ES-I3 (cell line): ENCODE data around the gene PDE7B.

Source experiments
- H3K36me3 ChIP-seq: 2 replicates; pipeline ENCODE4 v1.6.1; 2013; ENCODE audit warnings: mild to moderate bottlenecking, low read length, control low read depth, moderate library complexity; ENCODE audit not compliant: insufficient read depth
- H3K4me1 ChIP-seq: 2 replicates; pipeline ENCODE4 v1.6.1; 2013; ENCODE audit warnings: mild to moderate bottlenecking, control low read depth, low read length; ENCODE audit not compliant: insufficient read depth
- H3K9ac ChIP-seq: 2 replicates; pipeline ENCODE4 v1.6.1; 2013; ENCODE audit warnings: low read depth, mild to moderate bottlenecking, low read length, moderate library complexity
- H3K9me3 ChIP-seq: 2 replicates; pipeline ENCODE4 v1.6.1; 2013; ENCODE audit warnings: mild to moderate bottlenecking, low read length, moderate library complexity; ENCODE audit not compliant: control insufficient read depth, insufficient read depth

Gene PDE7B

GRCh38 chr6:136036071-136036380 is 184.5 kb downstream of the PDE7B start:
- Histone ChIP-seq H3K9me3 (no peaks in the 10 kb centered on the region), H3K9ac (no peak overlapping the region), H3K36me3 (no peaks in the 10 kb centered on the region), H3K4me1 (peaks cover 18% of the 10 kb centered on the region)

- no peaks in the 10 kb centered on the region for H3K9me3 ChIP-seq
- peaks cover 18% of the 10 kb centered on the region for H3K4me1 ChIP-seq
- H3K36me3 ChIP-seq, result no peaks in the 10 kb centered on the region
- no peak overlapping the region for H3K9ac ChIP-seq
These were observed 185.1 kb downstream of the PDE7B start for GRCh38 chr6:136036601-136037000.

DNA sequence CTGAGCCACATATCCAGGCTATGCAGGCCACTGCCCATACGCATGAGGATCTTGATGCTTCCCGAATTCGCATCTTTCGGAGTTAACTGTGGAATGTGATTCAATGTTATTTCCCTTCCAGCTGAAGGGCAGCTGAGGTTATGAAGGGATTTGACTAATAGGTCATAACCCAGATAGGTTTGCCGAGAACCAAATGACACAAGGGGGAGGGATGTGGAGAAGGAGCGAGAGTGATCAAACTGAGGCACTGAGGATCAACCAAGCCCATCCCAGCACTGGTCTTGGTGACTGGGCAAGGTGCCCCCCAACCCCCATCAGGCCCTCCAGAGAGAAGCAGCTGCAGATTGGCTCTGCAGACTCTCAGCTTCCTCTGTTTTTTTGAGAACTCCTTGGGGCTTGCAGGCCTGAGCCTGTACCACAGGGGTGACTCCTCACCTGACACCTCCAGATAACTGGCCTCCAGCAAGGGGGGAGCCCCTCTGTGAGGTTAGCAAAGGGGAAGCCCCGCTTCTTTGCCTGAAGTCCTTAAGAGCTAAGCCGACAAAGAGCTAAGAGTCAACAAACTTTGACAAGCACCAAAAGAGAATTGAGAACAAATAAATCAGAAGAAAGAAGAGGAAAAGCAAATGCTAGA is 185.9 kb downstream of the PDE7B start:
- H3K9ac ChIP-seq, result no peak overlapping the region
- H3K9me3 ChIP-seq, result no peaks in the 10 kb centered on the region
- H3K36me3 ChIP-seq, result no peaks in the 10 kb centered on the region
- H3K4me1 ChIP-seq, result peaks cover 18% of the 10 kb centered on the region

- Histone ChIP-seq H3K9me3 (no peaks in the 10 kb centered on the region), H3K9ac (no peak overlapping the region), H3K36me3 (no peaks in the 10 kb centered on the region), H3K4me1 (peaks cover 18% of the 10 kb centered on the region)
These were observed 186.5 kb downstream of the PDE7B start for GRCh38 chr6:136037876-136038460.

DNA sequence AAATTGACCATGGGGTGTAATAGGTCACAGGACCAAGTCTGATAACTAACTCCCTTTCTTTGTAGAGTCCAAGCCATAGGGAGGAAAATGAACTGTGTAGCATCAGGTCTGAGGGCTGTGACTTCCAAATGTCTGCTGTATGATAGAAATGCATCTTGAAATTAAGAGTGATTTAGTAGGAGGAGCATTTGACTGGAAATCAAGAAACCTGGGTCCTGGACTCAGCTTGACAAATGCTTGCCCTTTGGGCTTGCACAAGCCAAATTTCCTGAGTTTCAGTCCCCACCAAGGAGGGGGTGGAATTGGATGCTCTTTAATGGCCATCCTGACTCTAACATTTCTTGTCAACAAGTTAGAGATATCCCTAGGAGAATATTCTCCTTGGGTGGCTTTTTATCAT is 187.0 kb downstream of the PDE7B start:
- peaks cover 18% of the 10 kb centered on the region for H3K4me1 ChIP-seq
- H3K9me3 ChIP-seq, result no peaks in the 10 kb centered on the region
- no peak overlapping the region for H3K9ac ChIP-seq
- no peaks in the 10 kb centered on the region for H3K36me3 ChIP-seq

GRCh38 chr6:136039185-136039584 is 187.7 kb downstream of the PDE7B start:
- Histone ChIP-seq H3K36me3 (no peaks in the 10 kb centered on the region), H3K9ac (no peak overlapping the region), H3K4me1 (peaks cover 18% of the 10 kb centered on the region), H3K9me3 (no peaks in the 10 kb centered on the region)

DNA sequence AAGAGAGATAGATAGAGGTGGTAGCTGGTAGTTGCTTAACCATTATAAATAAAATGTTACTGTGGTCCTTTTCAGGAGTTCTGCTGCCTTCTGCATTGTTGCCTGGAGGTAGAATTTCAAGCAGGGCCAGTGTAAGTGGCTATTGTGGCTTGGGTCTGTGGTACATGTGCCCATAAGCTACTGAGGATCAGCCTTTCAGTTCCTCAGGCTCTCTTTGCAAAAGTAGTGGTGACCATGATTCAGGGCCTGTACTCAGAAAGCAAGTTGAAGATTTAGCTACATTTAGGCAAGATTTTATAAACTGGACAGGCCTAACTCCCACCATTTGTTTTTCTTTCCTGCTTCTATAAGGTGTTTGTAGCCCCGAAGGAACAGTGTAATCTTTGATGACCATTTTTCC is 199.0 kb downstream of the PDE7B start:
- Histone ChIP-seq H3K9me3 (no peaks in the 10 kb centered on the region), H3K4me1 (no peaks in the 10 kb centered on the region), H3K36me3 (no peaks in the 10 kb centered on the region), H3K9ac (no peak overlapping the region)

DNA sequence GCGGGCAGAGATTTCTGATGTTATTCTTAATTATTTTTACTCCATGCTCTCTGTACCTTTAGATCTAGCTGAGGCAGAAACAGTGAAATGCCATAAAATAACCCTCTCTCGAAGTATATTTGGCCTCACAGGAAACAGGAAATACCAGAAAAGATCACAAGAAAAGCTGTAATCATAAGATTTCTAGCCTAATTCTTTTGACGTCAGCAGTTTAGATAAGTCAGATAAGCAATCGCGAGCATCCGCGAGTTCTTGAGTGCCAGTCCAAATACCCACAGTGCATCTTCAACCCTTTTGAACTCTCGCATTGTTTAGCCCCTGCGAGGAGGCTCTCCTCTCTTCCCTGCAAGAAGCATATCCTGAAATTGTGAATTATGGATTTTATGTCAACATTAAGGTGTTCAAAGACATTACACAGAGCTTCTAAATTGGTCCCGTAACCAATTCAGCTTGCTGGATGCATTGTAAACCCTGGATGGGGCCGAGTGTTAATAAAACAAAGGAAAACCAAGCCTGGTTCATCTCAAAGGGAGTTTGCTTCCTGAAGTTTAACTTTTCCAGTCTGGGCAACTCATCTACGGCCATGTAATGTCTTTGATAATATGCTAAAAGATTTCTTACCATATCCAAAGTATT is 199.8 kb downstream of the PDE7B start:
- Histone ChIP-seq H3K36me3 (no peaks in the 10 kb centered on the region), H3K9ac (no peak overlapping the region), H3K4me1 (no peaks in the 10 kb centered on the region), H3K9me3 (no peaks in the 10 kb centered on the region)

- no peaks in the 10 kb centered on the region for H3K36me3 ChIP-seq
- no peaks in the 10 kb centered on the region for H3K9me3 ChIP-seq
- no peak overlapping the region for H3K9ac ChIP-seq
- no peaks in the 10 kb centered on the region for H3K4me1 ChIP-seq
These were observed 200.5 kb downstream of the PDE7B start for GRCh38 chr6:136052031-136052430.

DNA sequence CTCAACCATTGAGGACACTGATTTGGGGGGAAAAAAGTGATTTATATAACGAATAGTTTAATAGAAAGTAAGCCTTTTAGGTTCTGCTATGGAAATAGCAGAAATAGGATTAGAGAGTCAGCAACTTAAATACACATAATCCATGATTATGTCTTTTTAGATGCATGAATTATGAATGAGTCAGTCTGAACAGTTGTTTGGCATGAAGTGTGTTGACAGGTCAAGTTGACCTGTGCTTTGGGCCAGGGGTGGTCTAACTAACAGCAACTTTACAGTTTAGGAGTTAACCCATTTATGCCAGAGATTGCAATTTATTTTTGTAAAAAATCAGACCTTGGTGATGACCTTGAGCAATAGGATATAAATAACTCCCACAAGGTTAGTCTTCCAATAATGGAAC is 207.4 kb downstream of the PDE7B start:
- Histone ChIP-seq H3K9ac (no peak overlapping the region), H3K36me3 (no peaks in the 10 kb centered on the region), H3K9me3 (no peaks in the 10 kb centered on the region), H3K4me1 (no peaks in the 10 kb centered on the region)

- no peaks in the 10 kb centered on the region for H3K4me1 ChIP-seq
- no peaks in the 10 kb centered on the region for H3K36me3 ChIP-seq
- H3K9me3 ChIP-seq, result no peaks in the 10 kb centered on the region
These were observed 207.8 kb downstream of the PDE7B start for GRCh38 chr6:136059308-136059707.

GRCh38 chr6:136060052-136060451 is 208.6 kb downstream of the PDE7B start:
- Histone ChIP-seq H3K36me3 (no peaks in the 10 kb centered on the region), H3K4me1 (no peaks in the 10 kb centered on the region), H3K9ac (no peak overlapping the region), H3K9me3 (no peaks in the 10 kb centered on the region)

More at GRCh38 chr6:136059308-136059707, 207.8 kb downstream of the PDE7B start:
- no peak overlapping the region for H3K9ac ChIP-seq

DNA sequence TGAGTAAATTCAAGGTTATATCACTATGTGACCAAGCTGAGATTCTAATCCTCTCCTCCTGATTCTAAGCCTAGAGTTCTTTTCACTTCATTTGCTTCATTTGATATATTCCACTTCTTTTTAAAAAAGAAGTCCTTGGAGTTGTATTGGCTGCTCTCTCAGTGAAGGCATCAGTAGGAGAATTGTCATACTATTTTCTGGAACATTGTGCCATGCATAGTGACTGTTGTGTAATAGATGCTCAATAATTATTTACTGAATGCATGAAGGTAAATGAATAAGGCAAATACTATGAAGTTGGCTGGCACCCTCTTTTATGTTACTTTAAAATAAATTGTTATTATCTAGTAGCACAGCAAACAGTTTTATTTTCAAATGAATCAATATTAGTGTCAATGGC is 209.3 kb downstream of the PDE7B start:
- H3K9ac ChIP-seq, result no peak overlapping the region

GRCh38 chr6:136061701-136062100 is 210.2 kb downstream of the PDE7B start:
- H3K9me3 ChIP-seq, result no peaks in the 10 kb centered on the region
- H3K4me1 ChIP-seq, result no peaks in the 10 kb centered on the region
- no peaks in the 10 kb centered on the region for H3K36me3 ChIP-seq
- H3K9ac ChIP-seq, result no peak overlapping the region

More for the DNA sequence above, 209.3 kb downstream of the PDE7B start:
- H3K4me1 ChIP-seq, result no peaks in the 10 kb centered on the region
- no peaks in the 10 kb centered on the region for H3K9me3 ChIP-seq
- H3K36me3 ChIP-seq, result no peaks in the 10 kb centered on the region

GRCh38 chr6:136063096-136063495 is 211.6 kb downstream of the PDE7B start:
- Histone ChIP-seq H3K4me1 (peaks cover 10% of the 10 kb centered on the region), H3K36me3 (no peaks in the 10 kb centered on the region), H3K9ac (no peak overlapping the region), H3K9me3 (no peaks in the 10 kb centered on the region)
